Cardiac muscle cell (in vitro differentiated cells and primary cell): ENCODE measurements around the gene NTSR1. TPM values are rescaled to one million over a fixed set of nuclear protein-coding genes. Genes with fewer than 3 reads are reported as not detected.

ENCODE experiments used
- DNase-seq, 2 donors: peaks; one replicate each; pipeline versions ENCODE4 v3.0.0 to v3.0.0-alpha.2; 2010 to 2017; ENCODE audit warnings: low read depth in 1 of 2, low spot score in 1 of 2
- H3K27ac ChIP-seq: fragments of 200-600 bp; sonication (generic); 2 replicates; pipeline ENCODE4 v1.5.1; 2016
- H3K27me3 ChIP-seq: fragments of 200-600 bp; sonication (generic); 2 replicates; pipeline ENCODE4 v1.6.0; 2016; ENCODE audit warnings: control low read depth
- H3K36me3 ChIP-seq: fragments of 200-600 bp; sonication (generic); 2 replicates; pipeline ENCODE4 v1.5.1; 2016; ENCODE audit warnings: control low read depth
- H3K4me1 ChIP-seq: fragments of 200-600 bp; sonication (generic); 2 replicates; pipeline ENCODE4 v1.8.1; 2017; ENCODE audit warnings: low read depth, mild to moderate bottlenecking, mixed run types
- H3K4me3 ChIP-seq: fragments of 200-600 bp; sonication (generic); 2 replicates; pipeline ENCODE4 v1.5.1; 2016; ENCODE audit warnings: mild to moderate bottlenecking
- H3K9me3 ChIP-seq: fragments of 200-600 bp; sonication (generic); 2 replicates; pipeline ENCODE4 v1.5.1; 2017; ENCODE audit warnings: low read depth, mild to moderate bottlenecking, control low read depth
- CTCF ChIP-seq: IDR thresholded peaks from 2 replicates; pipeline ENCODE4 v1.5.1; 2012; ENCODE audit warnings: low read depth, mild to moderate bottlenecking, low read length
- polyA plus RNA-seq: library from polyadenylated mRNA; unstranded; fragments of >200 nt; fragmentation: Nextera tagmentation; extraction: Ambion mirVana; gene quantifications from 2 replicates; pipeline ENCODE4 v1.2.1, GENCODE V29; 2016
- total RNA-seq: library from RNA; depleted of rRNA; stranded (reverse); fragments of >200 nt; gene quantifications from 2 replicates; pipeline ENCODE4 v1.2.3, GENCODE V29; 2016

NTSR1 gene
- total and polyA plus RNA-seq, 2 experiments from 2014 or later: 0.03 TPM; not detected in 1

GRCh38 chr20:62728028-62728780 is 19.6 kb downstream of the NTSR1 start:
- H3K36me3 ChIP-seq: no peaks in the 10 kb centered on the region
- DNase-seq: no peak
- no peak overlapping the region for H3K27ac ChIP-seq
- H3K9me3 ChIP-seq: no peaks in the 10 kb centered on the region
- no peak for TF ChIP-seq CTCF
- no peak overlapping the region for H3K4me3 ChIP-seq
- H3K4me1 ChIP-seq: no peaks in the 10 kb centered on the region
- no peaks in the 10 kb centered on the region for H3K27me3 ChIP-seq

- no peak for TF ChIP-seq CTCF
Observed at GRCh38 chr20:62728781-62729300, 20.2 kb downstream of the NTSR1 start.

GRCh38 chr20:62730481-62730880 is 21.8 kb downstream of the NTSR1 start:
- no peaks in the 10 kb centered on the region for H3K27me3 ChIP-seq
- H3K36me3 ChIP-seq: no peaks in the 10 kb centered on the region
- no peak overlapping the region for H3K4me3 ChIP-seq
- no peak for DNase-seq
- no peak for TF ChIP-seq CTCF
- H3K27ac ChIP-seq: no peak overlapping the region
- no peaks in the 10 kb centered on the region for H3K4me1 ChIP-seq
- no peaks in the 10 kb centered on the region for H3K9me3 ChIP-seq

More at GRCh38 chr20:62728781-62729300, 20.2 kb downstream of the NTSR1 start:
- H3K27ac ChIP-seq: no peak overlapping the region
- H3K9me3 ChIP-seq: no peaks in the 10 kb centered on the region
- no peak for DNase-seq
- H3K27me3 ChIP-seq: no peaks in the 10 kb centered on the region
- H3K4me1 ChIP-seq: no peaks in the 10 kb centered on the region
- H3K36me3 ChIP-seq: no peaks in the 10 kb centered on the region
- no peak overlapping the region for H3K4me3 ChIP-seq

GRCh38 chr20:62732031-62732760 is 23.6 kb downstream of the NTSR1 start:
- Histone ChIP-seq H3K9me3 (no peaks in the 10 kb centered on the region), H3K27me3 (no peaks in the 10 kb centered on the region), H3K36me3 (no peaks in the 10 kb centered on the region), H3K4me3 (no peak overlapping the region), H3K4me1 (no peaks in the 10 kb centered on the region), H3K27ac (no peak overlapping the region)
- DNase-seq: no peak
- no peak for TF ChIP-seq CTCF

- Histone ChIP-seq H3K36me3 (no peaks in the 10 kb centered on the region), H3K4me3 (no peak overlapping the region), H3K9me3 (no peaks in the 10 kb centered on the region), H3K4me1 (no peaks in the 10 kb centered on the region), H3K27me3 (no peaks in the 10 kb centered on the region), H3K27ac (no peak overlapping the region)
- DNase-seq: no peak
- no peak for TF ChIP-seq CTCF
Observed at GRCh38 chr20:62732842-62733525, 24.3 kb downstream of the NTSR1 start.
